Stimulated activated CD8-positive, alpha-beta memory T cell treated with anti-CD3 and anti-CD28 coated beads, Interleukin-12 subunit alpha, Interleukin-12 subunit beta, amount 100 ng/mL, for 1 hour (primary cell): ENCODE measurements around the gene ALG1.
"Not testable (repeated sequence)": the region's sequence is repeated elsewhere in the genome, so short reads cannot be mapped to it uniquely, and the experiment has no call there.

Experiments
- DNase-seq: peaks from one replicate; pipeline ENCODE4 v3.0.0-alpha.2; 2020; ENCODE audit warnings: low read depth

ALG1 gene

DNA sequence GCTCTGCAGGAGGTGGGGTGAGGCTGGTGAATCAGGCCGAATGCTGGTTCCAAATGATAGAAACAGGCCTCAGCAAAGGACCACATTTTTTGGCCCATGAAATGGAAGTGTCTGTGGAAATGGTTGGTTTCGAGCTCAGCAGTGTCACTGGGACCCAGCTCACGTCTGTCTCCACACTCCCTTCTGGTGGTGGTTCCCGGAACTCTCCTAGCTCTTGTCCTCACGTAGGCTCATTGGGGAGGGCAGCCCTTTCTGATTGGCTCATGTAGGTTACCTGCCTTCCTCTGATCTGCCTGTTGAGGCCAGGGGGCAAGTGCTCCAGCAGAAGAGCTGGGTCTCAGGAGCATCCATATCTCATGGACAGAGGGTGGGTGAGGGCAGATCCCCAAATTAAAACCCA, 4.0 kb downstream of the ALG1 start:
- no peak for DNase-seq

DNA sequence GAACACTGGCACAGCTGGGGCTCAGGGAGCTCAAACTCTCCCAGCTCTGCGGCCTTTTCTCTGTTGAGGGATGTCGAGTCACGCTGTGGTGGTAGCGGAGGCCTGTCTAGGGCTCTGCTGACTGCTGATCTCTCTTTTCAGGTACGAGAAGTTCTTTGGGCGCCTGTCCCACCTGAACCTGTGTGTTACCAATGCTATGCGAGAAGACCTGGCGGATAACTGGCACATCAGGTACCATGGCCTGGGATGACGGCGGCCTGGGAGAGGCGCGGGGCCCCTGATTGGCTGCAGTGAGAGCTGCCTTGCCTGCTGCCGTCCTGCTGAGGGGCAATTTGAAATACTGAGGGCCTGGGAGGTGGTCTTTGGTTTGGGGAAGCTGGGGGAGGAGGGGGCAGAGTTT, 5.7 kb downstream of the ALG1 start:
- no peak for DNase-seq

DNA sequence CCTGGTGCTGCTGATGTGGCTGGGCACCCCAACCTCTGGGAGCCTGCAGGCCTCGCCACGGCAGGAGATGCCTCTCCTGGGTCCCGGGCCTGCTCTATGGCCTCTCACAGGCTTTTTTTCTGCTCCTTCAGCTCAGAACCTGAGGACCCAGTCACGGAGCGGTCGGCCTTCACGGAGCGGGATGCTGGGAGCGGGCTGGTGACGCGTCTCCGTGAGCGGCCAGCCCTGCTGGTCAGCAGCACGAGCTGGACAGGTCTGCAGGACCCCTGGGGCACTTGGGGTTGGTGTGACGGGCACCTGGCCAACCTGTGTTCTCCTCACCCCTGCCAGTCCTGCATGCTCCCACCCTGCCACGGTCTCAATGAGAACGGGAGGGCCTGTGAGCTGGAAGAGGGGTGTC, 7.0 kb downstream of the ALG1 start:
- DNase-seq, result no peak

DNA sequence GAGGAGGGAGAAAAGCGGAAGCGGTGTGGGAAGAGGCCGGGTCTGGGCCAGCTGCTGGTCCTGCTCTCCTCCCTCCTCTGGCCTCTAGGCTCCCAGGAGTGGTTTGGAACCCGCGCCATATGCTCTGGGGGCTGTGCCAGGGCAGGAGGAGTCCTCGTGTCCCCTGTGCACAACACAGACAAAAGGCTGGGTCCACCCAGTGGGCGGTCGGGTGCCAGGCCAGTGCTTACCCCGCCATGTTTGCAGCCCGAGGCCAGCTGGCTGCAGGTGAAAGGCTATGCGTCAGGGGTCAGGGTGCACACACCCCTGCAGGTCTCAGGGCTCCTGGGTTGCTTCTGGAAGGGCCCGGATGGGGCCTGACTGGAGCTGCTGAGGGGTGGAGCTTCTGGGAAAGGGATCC, 8.8 kb downstream of the ALG1 start:
- DNase-seq, result not testable (repeated sequence)

DNA sequence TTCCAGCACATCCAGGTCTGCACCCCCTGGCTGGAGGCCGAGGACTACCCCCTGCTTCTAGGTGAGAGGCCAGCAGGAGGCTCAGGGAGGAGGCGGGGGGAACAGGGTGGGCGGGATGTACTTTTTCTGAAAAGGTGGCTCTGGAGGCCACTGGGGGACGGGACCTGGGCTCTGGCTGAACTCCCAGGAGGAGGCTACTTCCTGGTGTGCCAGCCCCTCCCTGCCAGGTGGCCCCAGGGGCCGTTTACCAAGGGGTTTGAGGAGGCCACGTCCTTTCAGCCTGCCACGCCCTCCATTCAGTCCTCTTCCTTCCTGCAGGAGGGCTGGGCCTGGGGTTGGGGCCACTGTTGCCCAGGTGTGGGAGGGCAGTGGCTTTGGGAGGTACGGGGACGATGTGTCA, 9.4 kb downstream of the ALG1 start:
- not testable (repeated sequence) for DNase-seq

DNA sequence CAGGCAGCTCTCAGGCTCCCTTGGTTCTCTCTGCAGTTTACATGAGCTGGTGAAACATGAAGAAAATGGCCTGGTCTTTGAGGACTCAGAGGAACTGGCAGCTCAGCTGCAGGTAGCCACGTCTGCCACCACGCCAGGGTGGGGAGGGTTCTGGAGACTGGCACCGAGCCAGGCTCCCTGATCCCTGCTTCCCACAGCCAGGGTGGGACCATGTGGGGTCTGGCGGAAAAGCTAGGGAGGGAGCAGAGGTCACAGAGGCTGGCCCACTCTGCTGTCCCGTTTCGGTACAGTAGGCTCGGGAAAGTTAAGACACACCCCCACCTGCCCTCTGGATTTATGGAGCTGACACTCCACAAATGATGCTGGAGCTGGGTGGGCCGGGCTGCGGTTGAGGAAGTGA, 12.0 kb downstream of the ALG1 start:
- DNase-seq, result not testable (repeated sequence)

DNA sequence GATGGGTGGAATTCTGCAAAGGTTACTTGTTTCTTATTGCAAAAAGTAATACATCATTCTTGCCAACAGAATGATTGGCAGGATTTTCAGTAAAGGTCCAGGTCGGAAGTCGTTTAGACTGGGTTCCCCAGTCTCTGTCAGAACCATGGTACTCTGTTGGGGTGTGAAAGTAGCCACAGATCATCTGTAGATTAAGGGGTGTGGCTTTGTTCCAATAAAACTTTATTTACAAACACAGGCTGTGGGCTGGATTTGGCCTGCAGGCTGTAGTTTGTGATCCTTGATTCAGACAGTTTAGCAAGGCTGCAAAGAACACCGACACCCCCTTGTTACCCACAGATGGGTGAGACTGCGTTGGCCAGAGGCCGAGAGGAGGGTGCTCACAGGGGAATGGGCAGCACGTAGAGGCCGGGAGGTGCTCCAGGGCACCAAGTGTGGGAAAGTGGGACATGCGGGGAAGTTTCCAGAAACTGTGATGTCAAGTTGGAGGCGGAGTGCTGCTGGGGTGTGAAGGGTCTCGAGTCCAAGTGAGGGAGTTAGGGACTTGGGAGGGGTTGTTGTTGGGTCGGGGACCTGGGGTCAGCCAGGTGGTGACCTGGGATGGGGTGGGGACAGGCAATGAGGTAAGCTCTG, 12.6 kb downstream of the ALG1 start:
- not testable (repeated sequence) for DNase-seq

DNA sequence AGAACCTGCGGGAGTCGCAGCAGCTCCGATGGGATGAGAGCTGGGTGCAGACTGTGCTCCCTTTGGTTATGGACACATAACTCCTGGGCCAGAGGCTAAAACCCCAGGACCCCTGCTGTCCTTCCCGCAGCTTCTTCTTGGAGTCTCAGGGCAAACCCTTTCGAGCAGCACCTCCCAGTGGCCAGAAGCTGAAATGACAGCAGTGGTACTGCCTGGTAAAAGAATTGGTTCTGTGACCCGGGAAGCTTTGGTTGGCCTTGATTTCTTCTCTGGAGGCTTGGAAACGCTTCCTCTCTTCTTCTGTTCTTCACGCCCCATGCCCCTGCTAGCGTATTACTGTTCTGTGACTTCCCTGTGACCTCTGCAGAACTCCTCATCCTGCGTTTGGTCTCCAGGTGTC, 13.2 kb downstream of the ALG1 start:
- DNase-seq, result peak; percentile 41

DNA sequence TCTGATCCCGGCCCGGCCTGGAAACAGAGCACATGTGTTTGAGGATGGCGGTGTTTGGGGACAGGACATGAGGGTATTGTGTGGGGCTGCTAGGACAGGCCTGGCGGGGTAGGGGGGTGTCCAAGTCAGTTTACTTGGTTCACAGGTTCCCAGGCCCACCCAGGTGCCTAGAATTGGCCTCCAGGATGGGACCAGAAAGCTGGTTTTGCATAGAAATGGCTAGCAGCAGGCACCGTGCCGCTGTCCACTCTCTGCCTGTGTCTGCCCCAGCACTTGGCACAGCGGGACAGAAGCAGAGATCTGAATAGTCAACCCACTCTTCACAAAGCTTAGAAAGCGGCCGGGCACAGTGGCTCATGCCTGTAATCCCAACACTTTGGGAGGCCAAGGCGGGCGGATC, 14.1 kb downstream of the ALG1 start:
- DNase-seq, result not testable (repeated sequence)

DNA sequence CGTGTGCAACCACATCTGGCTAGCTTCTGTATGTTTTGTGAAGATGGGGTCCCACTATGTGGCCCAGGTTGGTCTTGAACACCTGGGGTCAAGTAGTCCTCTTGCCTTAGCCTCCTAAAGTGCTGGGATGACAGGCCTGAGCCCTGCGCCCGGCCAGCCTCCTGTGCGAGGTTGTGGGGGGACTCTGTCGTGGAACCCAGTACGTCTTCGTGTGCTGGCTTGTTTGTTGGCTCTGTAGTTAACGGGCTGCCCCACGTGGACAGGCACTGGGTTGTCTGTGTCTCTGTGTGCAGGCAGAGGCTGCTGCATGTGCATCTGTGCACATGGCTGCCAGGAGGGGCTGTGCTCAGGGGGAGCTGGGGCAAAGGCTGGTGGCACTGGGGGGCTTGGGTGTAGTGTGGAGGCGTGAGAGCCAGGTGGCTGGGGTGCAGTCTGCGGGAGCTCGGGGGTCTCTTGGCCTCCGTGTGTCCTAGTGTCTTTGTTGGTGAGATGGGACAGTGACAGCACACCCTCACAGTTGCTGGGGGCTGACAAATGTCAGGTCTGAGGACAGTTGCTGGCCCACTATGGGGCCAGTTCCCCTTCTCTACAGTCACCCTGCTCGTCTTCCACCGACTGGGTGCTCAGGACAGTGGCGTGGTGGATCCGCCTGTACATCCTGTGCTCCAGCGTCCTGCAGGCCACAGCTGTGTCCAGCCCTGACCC, 16.6 kb downstream of the ALG1 start:
- not testable (repeated sequence) for DNase-seq

DNA sequence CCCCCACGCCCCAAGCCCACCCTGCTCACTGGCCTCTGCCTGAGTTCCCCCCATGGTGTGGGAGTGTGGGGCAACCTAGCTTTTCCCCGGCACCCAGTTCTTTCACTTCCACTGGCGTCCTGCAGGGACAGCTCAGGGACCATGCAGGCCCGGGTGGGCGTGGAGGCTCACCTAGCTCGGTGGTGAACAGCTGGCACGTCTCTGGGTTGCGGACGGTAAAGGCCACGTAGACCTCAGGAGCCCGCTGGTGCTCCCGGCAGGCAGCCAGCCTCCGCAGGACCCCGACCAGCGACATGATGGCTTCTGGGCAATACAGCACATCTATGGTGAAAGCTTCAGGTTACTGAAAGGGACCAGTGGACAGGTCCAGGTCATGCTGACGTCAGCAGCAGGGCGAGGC, 17.3 kb downstream of the ALG1 start:
- not testable (repeated sequence) for DNase-seq

DNA sequence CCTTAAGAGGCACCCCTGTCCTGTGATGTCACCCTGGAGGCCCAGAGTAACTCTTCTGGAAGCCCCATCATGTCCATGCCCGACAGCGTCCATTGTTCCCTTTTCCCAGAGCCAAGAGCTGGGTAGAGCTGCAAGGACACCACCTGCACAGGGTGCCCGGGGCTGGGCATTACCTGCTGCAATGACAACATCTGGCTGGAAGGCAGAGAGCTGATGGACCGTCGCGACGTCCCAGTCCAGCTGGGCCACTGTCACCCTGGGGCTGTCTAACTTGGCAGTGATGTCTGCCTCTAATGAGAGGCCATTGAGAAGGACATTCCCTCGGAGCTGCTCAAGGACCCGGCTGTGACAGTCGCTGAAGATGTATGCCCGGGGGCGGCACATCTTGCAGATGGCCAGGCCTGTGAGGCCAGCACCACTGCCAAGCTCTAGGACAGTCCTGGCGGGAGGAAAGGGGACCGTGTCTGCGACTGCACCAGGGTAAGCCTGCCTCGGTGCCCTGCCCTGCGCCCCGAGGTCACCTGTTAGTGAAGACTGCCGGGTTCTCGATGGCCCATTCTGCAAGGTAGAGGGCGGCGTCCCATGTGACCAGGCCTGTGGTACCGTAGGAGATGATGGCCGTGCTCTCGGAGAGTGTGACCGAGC, 18.4 kb downstream of the ALG1 start:
- DNase-seq, result not testable (repeated sequence)

DNA sequence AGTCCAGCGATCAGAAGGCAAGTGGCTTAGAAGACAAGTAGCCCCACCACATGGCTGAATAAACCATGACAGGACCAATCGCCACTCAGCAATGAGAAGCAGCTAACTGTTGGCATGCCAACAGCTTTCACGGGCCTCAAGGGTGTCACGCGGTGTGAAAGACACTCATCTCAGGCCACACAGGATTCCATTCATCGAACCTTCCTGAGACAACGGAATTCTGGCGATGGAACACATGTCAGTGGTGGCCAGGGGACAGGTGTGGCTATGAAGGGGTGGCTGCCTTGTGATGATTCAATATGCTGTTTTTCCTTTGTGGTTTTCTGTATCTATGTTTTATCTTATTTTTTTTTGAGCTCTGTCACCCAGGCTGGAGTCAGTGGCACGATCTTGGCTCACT, 18.9 kb downstream of the ALG1 start:
- not testable (repeated sequence) for DNase-seq

DNA sequence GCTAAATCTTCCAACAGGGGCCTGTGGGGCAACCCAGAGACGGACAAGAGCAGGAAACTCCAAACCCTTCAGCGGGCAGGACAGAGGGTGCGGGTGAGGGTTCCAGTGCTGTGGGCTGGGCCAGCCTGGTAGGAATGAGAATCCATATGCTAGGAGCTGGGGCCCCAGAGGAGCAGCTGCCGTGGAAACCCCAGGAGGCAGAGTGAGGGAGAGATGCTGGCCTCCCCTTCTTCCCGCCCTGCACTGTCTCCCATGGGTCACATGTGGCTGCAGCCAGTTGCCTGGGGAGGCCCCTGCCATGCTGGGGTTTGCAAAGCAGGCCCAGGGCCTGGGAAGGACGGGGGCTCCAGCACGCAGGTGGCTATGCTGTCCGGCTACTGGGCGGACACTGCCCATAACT, 21.4 kb downstream of the ALG1 start:
- DNase-seq, result not testable (repeated sequence)

DNA sequence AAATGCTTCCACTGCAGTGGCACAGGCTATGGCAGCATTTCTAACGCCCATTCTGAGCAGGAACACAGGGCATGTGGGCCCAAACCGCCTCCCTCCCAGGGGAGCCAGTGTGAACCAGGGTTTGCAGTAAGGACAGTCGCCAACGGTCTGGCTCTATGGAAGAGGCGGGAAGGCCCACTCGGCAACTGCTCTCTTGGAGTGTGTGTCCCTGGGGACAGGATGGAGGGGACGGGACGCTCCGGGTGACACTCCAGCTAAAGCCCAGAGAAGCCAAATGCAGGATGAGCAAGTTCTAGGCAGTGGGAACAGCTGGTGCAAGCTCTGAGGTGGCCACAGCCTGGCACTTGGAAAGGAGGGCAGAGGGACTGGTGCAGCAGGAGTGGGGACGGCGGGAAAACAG, 22.1 kb downstream of the ALG1 start:
- DNase-seq, result not testable (repeated sequence)

DNA sequence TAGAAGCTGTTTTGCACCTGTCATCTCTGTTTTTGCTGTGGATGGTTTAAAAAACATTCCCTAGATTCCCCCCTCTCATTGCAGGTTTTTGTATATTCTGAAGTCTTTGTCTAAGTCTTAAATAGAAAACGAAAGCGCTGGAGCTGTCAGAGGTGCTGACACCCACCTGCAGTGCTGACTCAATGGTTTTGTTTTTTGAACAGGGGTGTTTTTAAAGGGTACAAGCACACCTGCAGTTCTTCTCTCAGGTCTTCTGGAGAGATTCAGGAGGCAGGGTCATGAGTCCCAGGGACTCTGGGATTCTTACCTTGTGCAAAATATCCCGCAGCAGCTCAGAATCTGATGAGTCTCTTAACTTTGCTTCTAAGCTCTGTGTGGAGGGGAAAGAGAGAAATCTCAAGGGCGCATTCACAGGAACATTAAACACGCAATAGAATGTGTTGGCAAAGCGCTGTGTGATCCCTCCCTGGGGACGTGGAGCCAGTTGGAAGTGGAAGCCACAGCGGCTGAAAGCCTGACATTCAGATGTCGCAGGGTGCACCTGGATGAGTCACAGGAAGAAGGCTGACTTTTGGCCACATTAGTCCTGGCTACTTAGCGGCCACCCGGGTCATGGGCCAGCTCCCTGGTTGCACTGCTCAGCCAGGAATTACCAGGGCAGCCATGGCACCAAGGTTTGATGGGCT, 23.6 kb downstream of the ALG1 start:
- not testable (repeated sequence) for DNase-seq

DNA sequence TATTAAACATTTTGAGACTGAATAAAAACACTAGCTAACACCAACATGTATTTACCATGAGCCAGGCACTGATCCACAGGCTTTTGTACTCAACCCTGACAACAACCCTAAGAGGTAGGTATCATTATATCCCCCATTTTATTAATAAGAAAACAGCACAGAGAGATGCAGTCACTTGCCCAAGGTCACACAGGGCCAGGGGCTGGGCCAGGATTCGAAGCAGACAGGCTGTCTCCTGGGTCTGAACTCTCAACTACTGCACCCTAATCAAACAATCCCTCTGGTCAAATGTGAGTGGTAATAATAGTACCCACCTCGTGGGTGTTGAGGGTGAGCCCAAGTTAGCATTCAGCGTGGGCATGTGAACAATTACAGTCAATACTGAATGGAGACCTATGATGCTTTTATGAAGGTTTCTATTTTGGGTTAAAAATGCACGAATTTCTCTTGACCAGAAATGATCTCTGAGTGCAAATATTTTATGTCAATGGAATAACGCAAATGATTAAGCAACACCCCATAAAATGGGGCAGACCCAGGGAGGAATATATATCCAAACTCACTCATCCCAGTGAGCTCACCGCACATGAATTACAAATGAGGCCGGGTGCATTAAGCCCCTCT, 24.9 kb downstream of the ALG1 start:
- not testable (repeated sequence) for DNase-seq

DNA sequence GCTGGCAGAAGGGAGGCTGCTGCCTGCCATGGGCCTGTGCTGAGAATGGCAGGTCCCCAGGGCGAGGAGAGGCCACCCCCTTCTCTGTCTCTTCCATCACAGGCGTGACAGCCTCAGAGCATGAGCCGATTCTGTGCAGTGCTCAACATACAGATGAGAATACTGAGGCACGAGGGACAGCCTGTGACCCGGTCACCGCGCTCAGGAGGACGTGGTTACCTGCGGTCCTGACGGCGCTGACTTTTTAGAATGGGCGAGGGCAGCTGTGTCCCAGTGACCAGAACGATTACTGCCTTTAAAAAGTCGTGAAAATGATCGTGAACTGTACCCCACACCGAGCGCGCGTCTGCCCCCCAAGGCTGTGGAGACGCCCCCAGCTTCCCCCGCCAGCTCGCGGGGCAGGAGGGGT, 25.4 kb downstream of the ALG1 start:
- DNase-seq, result peak; percentile 12

DNA sequence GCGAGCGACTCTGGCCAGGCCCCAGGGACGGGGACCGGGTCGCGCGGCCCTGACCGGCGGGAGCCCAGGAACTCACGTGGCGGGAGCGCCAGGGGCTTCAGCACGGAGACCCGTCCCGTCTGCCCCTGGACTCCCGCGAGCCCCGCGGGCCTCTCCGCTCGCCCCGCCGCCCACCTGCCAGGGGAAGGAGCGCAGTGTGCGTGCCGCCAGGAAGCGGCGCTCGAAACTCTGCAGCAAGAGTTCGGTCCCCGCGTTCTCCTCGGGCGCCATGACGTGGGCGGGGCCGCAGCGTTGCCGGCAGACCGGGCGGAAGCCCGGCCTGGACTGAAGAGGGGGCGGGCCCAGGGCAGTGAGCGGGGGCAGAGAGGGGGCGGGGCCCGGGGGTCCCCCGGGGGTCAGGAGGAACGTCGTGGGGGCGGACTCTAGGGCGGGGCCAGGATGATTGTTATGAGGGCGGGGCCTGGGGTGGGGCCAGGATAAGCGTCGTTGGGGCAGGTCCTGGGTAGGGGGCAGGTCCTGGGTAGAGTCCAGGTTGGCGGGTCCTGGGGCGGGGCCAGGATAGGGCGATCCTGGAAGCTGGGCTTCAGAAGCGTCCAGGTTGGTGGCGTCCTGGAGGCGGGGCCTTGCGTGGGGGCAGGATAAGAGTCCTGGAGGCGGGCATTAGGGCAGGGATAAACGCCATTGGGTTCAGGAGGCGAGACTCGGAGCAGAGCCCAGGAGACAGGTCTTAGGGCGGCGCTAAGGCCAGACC, 26.0 kb downstream of the ALG1 start, which contains the start of gene EEF2KMT:
TSS of gene EEF2KMT (minus strand) at position 326 of the 751 bp plus-strand sequence. CDS start at position 270, 56 bp downstream.
- peak; percentile 84 for DNase-seq

DNA sequence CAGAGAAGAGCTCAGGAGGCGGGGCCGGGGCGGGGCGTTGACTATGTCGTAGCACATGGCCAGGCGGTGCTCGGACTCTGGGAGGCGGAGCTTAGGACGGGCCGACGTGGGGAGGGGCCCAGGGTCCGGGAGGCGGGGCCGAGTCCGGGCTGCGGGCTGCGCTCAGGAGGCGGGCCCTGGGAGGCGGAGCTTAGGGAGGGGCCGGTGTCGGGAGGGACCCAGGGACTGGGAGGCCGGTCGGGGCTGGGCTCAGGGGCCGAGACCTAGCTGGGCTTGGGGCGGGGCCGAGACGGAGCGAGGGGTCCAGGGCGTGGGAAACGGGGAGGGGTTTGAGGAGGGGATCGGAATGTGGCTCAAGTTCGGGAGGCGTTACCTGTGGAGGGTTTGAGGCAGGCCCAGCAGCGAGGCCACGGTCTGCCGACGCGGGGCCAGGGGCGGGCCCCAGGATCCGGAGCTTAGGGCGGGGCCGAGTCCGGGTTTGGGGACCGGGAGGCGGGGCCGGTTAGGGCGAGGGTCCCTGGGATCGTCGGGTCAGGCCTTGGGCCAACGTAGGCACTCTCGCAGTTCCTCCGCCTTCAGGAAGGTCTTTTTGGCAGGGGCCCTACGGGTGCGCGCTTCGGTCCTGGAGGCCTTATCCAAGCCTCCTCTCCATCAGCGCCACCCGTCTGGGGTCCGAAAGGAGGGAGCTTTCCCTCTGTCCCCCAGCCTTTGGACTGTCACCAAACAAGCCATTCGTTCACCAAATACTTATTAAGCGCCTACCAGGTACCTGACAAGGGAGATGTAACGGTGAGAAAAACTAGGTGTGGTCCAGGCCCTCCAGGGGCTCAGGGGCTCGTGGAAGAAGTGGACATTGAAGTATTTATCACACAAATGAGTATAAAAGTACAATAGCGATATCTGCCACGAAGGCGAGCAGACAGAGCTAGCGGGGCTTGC, 26.8 kb downstream of the ALG1 start:
- DNase-seq, result peak; percentile 91
